Body of pancreas (tissue), 4 donors: ENCODE measurements around the gene CTPS2.

ENCODE experiments used
- POLR2A ChIP-seq, 3 donors: fragments of 450-650 bp; IDR thresholded peaks; one replicate each; pipeline ENCODE4 v1.6.1; 2016; ENCODE audit warnings: antibody characterized with exemption in 3 of 3, mild to moderate bottlenecking in 2 of 3
- TF ChIP-seq, protein P1 (sequence below), 7 experiments: fragments of 450-650 bp in 4 of 7; fragments of 200-600 bp in 3 of 7; sonication (generic) in 3 of 7; IDR thresholded peaks; one replicate each; pipeline ENCODE4 v1.5.1; 2016 to 2019; ENCODE audit warnings: antibody characterized with exemption in 7 of 7

DNA sequence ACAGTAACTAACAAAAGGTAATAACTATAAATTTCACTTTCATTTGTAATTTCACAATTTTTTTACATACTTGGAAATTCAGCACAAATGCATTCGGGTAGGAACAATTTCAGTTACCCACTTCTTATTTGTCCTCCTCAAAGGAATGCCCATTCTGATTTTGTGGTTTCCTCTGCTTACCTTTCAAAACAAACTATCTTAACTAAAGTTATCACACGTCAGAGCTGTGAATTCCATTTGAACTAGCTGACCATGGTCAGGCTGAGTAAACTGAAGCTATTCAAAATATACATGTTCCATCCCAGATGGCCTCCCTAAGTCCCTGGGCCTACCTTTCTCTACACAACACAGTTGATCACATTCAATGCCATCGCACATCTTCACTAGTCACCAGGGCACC, 4.5 kb downstream of the CTPS2 start:
- TF ChIP-seq, protein P1, sequence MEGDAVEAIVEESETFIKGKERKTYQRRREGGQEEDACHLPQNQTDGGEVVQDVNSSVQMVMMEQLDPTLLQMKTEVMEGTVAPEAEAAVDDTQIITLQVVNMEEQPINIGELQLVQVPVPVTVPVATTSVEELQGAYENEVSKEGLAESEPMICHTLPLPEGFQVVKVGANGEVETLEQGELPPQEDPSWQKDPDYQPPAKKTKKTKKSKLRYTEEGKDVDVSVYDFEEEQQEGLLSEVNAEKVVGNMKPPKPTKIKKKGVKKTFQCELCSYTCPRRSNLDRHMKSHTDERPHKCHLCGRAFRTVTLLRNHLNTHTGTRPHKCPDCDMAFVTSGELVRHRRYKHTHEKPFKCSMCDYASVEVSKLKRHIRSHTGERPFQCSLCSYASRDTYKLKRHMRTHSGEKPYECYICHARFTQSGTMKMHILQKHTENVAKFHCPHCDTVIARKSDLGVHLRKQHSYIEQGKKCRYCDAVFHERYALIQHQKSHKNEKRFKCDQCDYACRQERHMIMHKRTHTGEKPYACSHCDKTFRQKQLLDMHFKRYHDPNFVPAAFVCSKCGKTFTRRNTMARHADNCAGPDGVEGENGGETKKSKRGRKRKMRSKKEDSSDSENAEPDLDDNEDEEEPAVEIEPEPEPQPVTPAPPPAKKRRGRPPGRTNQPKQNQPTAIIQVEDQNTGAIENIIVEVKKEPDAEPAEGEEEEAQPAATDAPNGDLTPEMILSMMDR (IDR thresholded peaks at IDR 0.05) = no peak
- no peak for TF ChIP-seq POLR2A (IDR thresholded peaks at IDR 0.05)
